NCI-H2107 (cell line): Measurements from ENCODE around the gene CYP2W1.

Source experiments
- DNase-seq: peaks from one replicate; lab custom pipeline; 2025; lab: John Stamatoyannopoulos, UW

CYP2W1 gene

GRCh38 chr7:983616-984071 lies 663 bp downstream of the CYP2W1 start:
- no peak for DNase-seq

- no peak for DNase-seq
These were observed 1.6 kb downstream of the CYP2W1 start for GRCh38 chr7:984361-985126.

DNA sequence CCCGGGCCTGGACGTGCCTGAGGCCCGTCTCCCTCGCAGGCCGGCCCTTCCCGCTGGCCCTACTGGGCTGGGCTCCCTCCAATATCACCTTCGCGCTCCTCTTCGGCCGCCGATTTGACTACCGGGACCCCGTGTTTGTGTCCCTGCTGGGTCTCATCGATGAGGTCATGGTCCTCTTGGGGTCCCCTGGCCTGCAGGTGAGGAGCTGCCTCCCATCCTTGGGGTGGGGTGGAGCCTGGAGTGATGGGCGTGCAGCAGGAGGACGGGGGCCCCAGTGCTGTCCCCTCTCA lies 2.1 kb downstream of the CYP2W1 start:
- no peak for DNase-seq

GRCh38 chr7:985915-986741 lies 3.1 kb downstream of the CYP2W1 start:
- no peak for DNase-seq

DNA sequence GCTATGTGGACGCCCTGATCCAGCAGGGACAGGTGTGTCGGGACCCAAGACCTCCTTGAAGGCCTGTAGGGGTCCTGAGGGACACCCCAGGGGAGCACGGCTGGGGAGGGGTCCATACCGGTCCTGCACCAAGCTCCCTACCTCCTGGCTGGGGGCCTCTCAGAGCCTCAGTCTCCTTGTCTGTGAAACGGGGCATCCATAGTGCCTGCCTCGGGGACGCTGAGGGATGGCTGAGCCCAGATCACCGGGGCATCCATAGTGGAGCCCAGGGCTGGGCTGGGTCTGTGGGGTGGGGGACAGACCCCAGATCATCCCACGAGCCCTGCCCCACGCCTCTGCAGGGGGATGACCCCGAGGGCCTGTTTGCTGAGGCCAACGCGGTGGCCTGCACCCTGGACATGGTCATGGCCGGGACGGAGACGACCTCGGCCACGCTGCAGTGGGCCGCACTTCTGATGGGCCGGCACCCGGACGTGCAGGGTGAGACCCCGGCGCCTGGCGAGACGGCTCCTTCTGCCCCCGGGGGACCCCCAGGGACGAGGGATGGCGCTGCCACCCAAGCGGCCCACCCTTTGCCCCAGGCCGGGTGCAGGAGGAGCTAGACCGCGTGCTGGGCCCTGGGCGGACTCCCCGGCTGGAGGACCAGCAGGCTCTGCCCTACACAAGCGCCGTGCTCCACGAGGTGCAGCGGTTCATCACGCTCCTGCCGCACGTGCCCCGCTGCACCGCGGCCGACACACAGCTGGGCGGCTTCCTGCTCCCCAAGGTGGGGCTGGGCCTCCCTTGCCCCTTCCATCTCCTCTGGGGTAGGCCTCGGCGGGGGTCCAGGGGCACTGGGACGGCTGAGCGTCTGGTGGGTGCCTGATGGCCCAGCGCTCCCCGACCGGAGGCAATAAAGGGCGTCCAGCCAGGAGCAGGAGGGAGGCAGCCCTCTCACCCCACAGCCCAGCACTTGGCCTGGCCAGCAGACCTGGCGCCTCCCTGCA lies 4.1 kb downstream of the CYP2W1 start:
- no peak for DNase-seq

DNA sequence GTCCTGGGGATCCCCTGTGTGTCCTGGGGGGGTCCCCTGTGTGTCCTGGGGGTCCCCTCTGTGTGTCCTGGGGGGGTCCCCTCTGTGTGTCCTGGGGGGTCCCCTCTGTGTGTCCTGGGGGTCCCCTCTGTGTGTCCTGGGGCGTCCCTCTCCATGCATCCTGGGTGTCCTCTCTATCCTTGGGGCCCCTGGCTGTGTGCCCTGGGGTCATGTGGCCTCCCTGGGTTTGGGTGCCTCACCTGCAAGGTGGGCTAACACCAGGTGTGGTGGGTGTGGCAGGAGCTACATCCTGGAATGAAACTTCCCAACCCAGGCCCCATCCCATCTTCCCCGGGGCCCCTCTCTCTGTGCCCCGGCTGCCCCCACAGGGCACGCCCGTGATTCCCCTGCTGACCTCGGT lies 4.9 kb downstream of the CYP2W1 start:
- no peak for DNase-seq

DNA sequence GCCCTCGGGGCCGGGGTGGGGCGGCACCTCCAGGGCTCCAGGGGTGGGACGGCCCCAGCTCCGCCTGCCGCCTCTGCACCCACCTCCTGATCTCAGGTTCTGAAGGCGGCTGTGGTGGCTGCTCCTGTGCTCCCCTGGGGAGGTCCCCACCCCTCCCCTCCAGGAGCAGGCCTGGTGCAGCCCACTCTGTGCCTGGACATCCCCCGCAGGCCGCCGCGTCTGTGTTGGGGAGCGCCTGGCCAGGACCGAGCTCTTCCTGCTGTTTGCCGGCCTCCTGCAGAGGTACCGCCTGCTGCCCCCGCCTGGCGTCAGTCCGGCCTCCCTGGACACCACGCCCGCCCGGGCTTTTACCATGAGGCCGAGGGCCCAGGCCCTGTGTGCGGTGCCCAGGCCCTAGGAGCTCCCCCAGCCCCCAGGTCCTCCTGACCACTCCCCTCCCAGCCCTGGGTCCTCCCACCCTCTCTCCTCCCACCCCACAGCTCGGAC lies 5.5 kb downstream of the CYP2W1 start:
- no peak for DNase-seq

DNA sequence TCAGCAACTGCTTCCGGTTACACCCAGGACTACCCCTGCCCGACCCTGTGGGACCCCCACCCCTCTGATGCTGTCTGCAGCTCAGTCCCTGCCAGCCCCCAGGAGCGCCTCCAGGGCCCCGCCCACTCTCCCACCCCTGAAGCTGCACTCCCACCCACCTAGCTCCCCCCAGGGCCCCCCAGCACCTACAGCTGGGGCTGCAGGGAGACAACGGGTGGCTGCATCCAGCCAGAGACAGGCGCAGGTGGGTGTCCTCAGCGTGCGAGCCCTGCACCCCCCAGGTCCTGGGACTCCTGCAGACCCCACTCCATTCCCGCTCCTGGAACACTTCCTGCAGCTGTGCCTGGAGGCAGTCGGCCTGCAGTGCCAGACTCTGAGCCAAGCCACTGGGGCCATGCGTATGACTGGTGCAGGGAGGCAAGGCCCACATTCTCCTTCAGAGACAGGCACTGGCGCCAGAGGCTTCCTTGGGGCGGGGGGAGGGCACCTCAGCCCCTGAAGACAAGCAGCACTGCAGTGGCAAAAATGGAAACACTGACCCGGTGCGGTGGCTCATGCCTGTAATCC lies 6.1 kb downstream of the CYP2W1 start:
- no peak for DNase-seq

DNA sequence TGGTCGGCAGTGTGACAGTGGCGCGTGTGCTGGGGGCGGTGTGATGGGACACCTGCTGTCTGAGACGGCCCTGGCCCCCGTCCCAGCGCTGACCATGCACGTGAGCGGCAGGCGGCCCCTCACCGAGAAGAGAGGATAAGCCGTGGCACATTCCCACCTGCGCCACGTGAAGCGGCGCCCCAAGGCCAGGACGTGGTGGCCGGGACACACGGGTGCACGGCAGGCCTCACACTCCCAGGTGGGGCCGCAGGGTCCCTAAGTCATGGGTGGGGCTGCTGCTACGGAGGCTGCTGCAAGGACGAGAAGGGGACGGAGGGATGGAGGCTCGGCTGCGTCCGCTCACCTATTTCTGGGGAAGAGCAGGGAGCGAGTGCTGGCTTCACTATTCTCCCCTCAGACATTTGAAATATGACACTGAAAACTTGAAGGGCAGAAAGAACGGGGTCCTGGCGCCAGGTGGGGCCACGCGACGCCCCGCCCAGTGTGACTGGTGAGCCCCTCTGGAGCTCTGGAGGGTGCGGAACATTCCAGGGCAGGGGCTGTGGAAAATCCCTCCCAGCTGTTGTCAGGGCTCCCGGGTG lies 7.5 kb downstream of the CYP2W1 start:
- DNase-seq = no peak

DNA sequence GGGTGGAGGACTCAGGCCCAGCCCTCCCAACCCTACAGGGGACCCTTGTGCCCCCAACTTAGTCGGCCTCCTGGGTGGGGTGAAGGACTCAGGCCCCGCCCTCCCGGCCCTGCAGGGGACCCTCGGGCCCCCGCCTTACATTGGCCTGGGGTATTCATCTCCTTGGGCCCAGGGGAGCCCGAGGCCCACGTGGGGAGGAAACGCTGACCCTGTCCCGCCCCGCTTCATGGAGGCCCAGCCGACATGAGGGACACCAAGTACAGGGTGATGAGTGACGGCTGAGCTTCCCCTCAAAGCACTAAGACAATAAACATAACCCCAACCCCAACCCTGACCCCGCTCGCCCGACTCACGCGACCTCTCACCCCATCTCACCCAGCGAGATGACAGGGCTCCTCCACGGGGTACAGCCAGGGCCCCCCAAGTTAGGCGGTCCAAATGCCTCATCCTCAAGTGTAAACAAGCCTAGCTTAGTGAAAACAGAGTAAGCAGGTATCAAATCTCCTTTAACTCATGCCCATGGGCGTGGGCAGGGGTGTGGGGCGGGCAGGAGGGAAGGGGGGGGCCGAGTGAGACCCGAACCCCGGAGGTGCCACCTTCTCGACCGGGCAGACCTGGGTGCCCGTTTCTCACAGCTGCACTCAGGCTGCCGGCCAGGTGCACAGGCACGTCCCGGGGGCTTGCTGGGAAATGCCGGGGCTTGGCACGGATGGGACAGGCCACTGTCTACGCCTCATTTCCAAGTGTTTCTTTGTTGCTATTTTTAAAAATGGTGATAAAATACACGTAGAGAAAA lies 8.2 kb downstream of the CYP2W1 start:
- no peak for DNase-seq

DNA sequence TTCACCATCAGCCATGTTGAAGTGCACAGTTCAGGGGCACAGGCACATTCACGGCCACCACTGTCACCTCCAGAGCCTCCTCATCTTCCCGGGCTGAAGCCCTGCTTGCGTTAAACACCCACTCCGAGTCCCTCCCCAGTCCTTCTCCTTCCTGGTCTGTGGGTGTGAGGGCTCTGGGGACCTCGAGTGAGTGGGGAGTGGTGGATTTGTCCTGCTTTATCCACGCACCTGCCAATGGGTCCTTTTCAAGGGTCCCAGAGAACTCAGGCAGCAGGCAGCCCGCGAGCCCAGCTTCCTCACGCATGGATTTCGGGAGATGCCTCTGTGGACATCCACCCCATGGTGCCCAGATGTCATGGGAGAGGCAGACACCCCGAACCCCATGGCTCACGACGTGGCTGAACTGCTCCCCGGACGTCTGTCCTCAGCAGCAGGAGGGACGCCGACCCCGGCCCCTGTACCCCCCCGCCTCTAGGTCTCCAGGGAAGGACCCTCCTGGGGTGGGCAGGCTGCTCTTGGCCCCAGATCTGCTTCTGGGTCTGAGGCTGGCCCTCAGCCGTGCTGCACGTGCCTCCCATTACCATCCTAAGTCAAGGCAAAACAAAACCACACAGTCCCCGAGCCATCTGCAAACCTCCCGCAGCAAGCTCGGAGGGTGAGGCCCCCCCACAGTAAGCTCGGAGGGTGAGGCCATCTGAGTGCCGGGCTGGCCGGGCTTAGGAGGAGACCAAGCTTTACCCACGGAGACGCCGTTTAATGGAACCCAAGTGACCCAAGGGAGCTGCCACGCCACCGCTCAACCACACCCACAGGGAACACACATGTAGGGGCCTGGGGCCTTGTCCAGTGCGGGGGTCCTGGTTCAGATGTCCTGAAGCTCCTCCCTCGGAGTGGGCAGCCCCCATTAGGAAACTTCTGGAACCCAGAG lies 9.0 kb downstream of the CYP2W1 start:
- no peak for DNase-seq

GRCh38 chr7:992709-993607 lies 10.0 kb downstream of the CYP2W1 start:
- DNase-seq = peak; percentile 92

- no peak for DNase-seq
These were observed 11.8 kb downstream of the CYP2W1 start for GRCh38 chr7:994592-995308.

GRCh38 chr7:995571-995970 lies 12.6 kb downstream of the CYP2W1 start:
- no peak for DNase-seq

DNA sequence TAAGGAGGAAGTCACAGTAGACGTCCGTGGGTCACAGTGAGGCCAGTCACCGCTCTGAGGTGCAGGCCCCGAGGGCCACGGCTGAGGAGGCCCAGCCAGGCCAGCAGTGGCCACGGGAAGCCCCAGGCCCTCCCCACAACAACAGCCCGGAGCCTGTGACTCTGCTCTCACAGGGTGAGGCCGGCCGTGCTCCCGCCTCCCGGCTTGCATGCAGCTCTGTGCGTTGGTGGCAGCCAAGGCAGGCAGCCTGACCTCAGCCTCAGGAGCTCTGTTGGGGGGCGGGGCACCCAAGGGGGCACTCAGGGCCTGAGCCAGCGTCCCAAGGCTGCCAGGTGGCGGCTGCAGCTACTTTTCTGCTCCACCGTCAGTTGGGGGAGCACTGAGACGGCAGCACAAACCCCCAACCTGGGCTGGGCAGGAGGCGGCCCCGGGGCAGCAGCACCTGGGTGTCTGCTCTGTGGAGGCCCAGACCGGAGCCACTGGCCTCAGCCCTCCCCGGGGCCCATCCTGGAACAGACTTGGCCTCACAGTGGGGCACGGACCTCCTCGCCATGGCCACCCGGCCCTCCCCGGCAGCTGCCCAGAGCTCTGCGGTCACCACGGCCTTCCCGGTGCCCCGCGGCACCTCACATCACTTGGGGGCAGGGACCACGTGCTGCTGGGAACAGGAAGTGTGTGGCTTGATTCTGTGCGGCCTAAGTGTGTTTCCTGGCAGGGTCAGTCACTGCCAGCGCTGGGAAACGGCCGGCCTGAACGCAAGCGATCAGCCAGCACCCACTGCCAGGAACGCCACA lies 13.3 kb downstream of the CYP2W1 start:
- DNase-seq = no peak

- no peak for DNase-seq
These were observed 14.7 kb downstream of the CYP2W1 start for GRCh38 chr7:997404-998395.
